IPS-15b (cell line): Measurements from ENCODE around the gene NCAN.

Experiments used
- H3K27me3 ChIP-seq: one replicate; pipeline ENCODE4 v1.6.1; 2013; ENCODE audit warnings: low read length; ENCODE audit not compliant: control insufficient read depth, insufficient read depth
- H3K36me3 ChIP-seq: one replicate; pipeline ENCODE4 v1.6.1; 2013; ENCODE audit warnings: low read length; ENCODE audit not compliant: control insufficient read depth, insufficient read depth
- H3K4me1 ChIP-seq: one replicate; pipeline ENCODE4 v1.6.1; 2013; ENCODE audit warnings: mild to moderate bottlenecking, low read length; ENCODE audit not compliant: control insufficient read depth, insufficient read depth
- H3K4me3 ChIP-seq: one replicate; pipeline ENCODE4 v1.5.1; 2013; ENCODE audit warnings: low read depth, low read length
- H3K9ac ChIP-seq: one replicate; pipeline ENCODE4 v1.6.1; 2013; ENCODE audit warnings: low read depth, mild to moderate bottlenecking, low read length
- H3K9me3 ChIP-seq: one replicate; pipeline ENCODE4 v1.6.1; 2013; ENCODE audit warnings: mild to moderate bottlenecking, low read length; ENCODE audit not compliant: control insufficient read depth, insufficient read depth

Gene NCAN

GRCh38 chr19:19285686-19286085 lies 73.9 kb downstream of the NCAN start:
- H3K9me3 ChIP-seq: no peaks in the 10 kb centered on the region
- H3K27me3 ChIP-seq: no peaks in the 10 kb centered on the region
- peaks cover 45% of the 10 kb centered on the region for H3K36me3 ChIP-seq
- H3K9ac ChIP-seq: no peak overlapping the region
- H3K4me1 ChIP-seq: no peaks in the 10 kb centered on the region
- H3K4me3 ChIP-seq: no peak overlapping the region

GRCh38 chr19:19292607-19293006 lies 80.8 kb downstream of the NCAN start:
- Histone ChIP-seq H3K36me3 (peaks cover 26% of the 10 kb centered on the region), H3K27me3 (no peaks in the 10 kb centered on the region), H3K4me1 (no peaks in the 10 kb centered on the region), H3K9ac (no peak overlapping the region), H3K9me3 (no peaks in the 10 kb centered on the region), H3K4me3 (no peak overlapping the region)

- H3K4me1 ChIP-seq: no peaks in the 10 kb centered on the region
- no peaks in the 10 kb centered on the region for H3K27me3 ChIP-seq
- H3K9me3 ChIP-seq: no peaks in the 10 kb centered on the region
- H3K4me3 ChIP-seq: no peak overlapping the region
- H3K36me3 ChIP-seq: peaks cover 12% of the 10 kb centered on the region
- no peak overlapping the region for H3K9ac ChIP-seq
These were observed 83.2 kb downstream of the NCAN start for GRCh38 chr19:19294914-19295313.

- H3K9me3 ChIP-seq: no peaks in the 10 kb centered on the region
- peaks cover 17% of the 10 kb centered on the region for H3K36me3 ChIP-seq
- no peaks in the 10 kb centered on the region for H3K4me1 ChIP-seq
- H3K9ac ChIP-seq: no peak overlapping the region
- no peaks in the 10 kb centered on the region for H3K27me3 ChIP-seq
- H3K4me3 ChIP-seq: no peak overlapping the region
These were observed 85.4 kb downstream of the NCAN start for GRCh38 chr19:19296953-19297689.

GRCh38 chr19:19297759-19298158 lies 86.0 kb downstream of the NCAN start:
- Histone ChIP-seq H3K4me3 (no peak overlapping the region), H3K27me3 (no peaks in the 10 kb centered on the region), H3K4me1 (no peaks in the 10 kb centered on the region), H3K9ac (no peak overlapping the region), H3K9me3 (no peaks in the 10 kb centered on the region), H3K36me3 (peaks cover 22% of the 10 kb centered on the region)

GRCh38 chr19:19300613-19301012 lies 88.9 kb downstream of the NCAN start:
- no peaks in the 10 kb centered on the region for H3K9me3 ChIP-seq

More at GRCh38 chr19:19300613-19301012, 88.9 kb downstream of the NCAN start:
- H3K27me3 ChIP-seq: no peaks in the 10 kb centered on the region
- H3K4me1 ChIP-seq: no peaks in the 10 kb centered on the region
- no peak overlapping the region for H3K9ac ChIP-seq
- H3K4me3 ChIP-seq: no peak overlapping the region
- H3K36me3 ChIP-seq: peaks cover 32% of the 10 kb centered on the region
